MCF 10A (cell line): ENCODE data around the gene SLC10A7. TPM values are rescaled to one million over a fixed set of nuclear protein-coding genes. Genes with fewer than 3 reads are reported as not detected.

Experiments
- BruUV-seq: library from RNA; stranded (reverse); fragments of 400-500 nt; replicated peaks from 2 replicates; lab custom pipeline; 2021; lab: Mats Ljungman, UMichigan
- CTCF ChIA-PET: fragments of 300-600 bp; sonication (Branson Sonifier 250); formaldehyde crosslinking; extraction: SDS; loops from one replicate; lab custom pipeline; 2021; ENCODE audit warnings: antibody characterized with exemption, inconsistent platforms; lab: Yijun Ruan, JAX
- POLR2A ChIA-PET: fragments of 300-600, 350-650 bp; sonication (Branson Sonifier 250); formaldehyde crosslinking; extraction: SDS; loops from one replicate; lab custom pipeline; 2020; ENCODE audit warnings: antibody characterized with exemption, inconsistent platforms; lab: Yijun Ruan, JAX
- DNase-seq: peaks from one replicate; pipeline ENCODE4 v3.0.0-alpha.2; 2018; ENCODE audit not compliant: unreplicated experiment
- H3K27ac Mint-ChIP-seq: one replicate; pipeline ENCODE4 v1.8.0; 2022; ENCODE audit warnings: mild to moderate bottlenecking, low read depth, mixed read lengths; ENCODE audit not compliant: unreplicated experiment
- H3K27me3 Mint-ChIP-seq: one replicate; pipeline ENCODE4 v1.8.0; 2022; ENCODE audit warnings: mixed read lengths; ENCODE audit not compliant: insufficient read depth, unreplicated experiment
- H3K36me3 Mint-ChIP-seq: one replicate; pipeline ENCODE4 v1.8.0; 2022; ENCODE audit warnings: mild to moderate bottlenecking, moderate library complexity, mixed read lengths; ENCODE audit not compliant: insufficient read depth, unreplicated experiment
- H3K4me1 Mint-ChIP-seq: one replicate; pipeline ENCODE4 v1.8.0; 2022; ENCODE audit warnings: mixed read lengths; ENCODE audit not compliant: insufficient read depth, unreplicated experiment
- H3K4me3 Mint-ChIP-seq: one replicate; pipeline ENCODE4 v1.8.0; 2022; ENCODE audit warnings: mild to moderate bottlenecking, moderate library complexity, mixed read lengths; ENCODE audit not compliant: unreplicated experiment
- H3K9me3 Mint-ChIP-seq: one replicate; pipeline ENCODE4 v1.8.0; 2022; ENCODE audit warnings: mixed read lengths; ENCODE audit not compliant: unreplicated experiment
- CTCF ChIP-seq: fragments of 200-600 bp; IDR thresholded peaks from one replicate; pipeline ENCODE4 v1.8.0; 2022; ENCODE audit warnings: antibody characterized with exemption, mild to moderate bottlenecking; ENCODE audit not compliant: unreplicated experiment
- intact Hi-C: fragments of 100-400 bp; cut with micrococcal nuclease; formaldehyde crosslinking; loops from 2 replicates; pipeline ENCODE4 v1.14.1; 2022
- total RNA-seq: library from RNA; stranded (reverse); gene quantifications from 2 replicates; pipeline ENCODE4 v1.2.3, GENCODE V29; 2022

Gene SLC10A7
- total RNA-seq, 1 experiment from 2014 or later: 23.0 TPM

- intact Hi-C loops: no loop called here
- no peak overlapping the region for H3K4me3 Mint-ChIP-seq
- peak; percentile 14 for DNase-seq
- POLR2A ChIA-PET: interaction anchor here (0.6 kb wide), 1 partner anchor 341 kb away, joined by 3 read pairs; no protein-coding TSS in a partner anchor
- H3K27me3 Mint-ChIP-seq: no peaks in the 10 kb centered on the region
- no TSS peak for BruUV-seq
- peaks cover 6% of the 10 kb centered on the region for H3K4me1 Mint-ChIP-seq
- no peaks in the 10 kb centered on the region for H3K9me3 Mint-ChIP-seq
- CTCF ChIA-PET: interaction anchor here (0.7 kb wide), 1 partner anchor 22 kb away, joined by 3 read pairs; no protein-coding TSS in a partner anchor
- H3K27ac Mint-ChIP-seq: no peak overlapping the region
- no peak for TF ChIP-seq CTCF
- H3K36me3 Mint-ChIP-seq: no peaks in the 10 kb centered on the region
Observed at GRCh38 chr4:146436423-146437162, 85.1 kb downstream of the SLC10A7 start.

GRCh38 chr4:146435962-146436361, 85.8 kb downstream of the SLC10A7 start:
- Mint-ChIP-seq H3K4me3 (no peak overlapping the region), H3K36me3 (no peaks in the 10 kb centered on the region), H3K9me3 (no peaks in the 10 kb centered on the region), H3K27ac (no peak overlapping the region), H3K27me3 (no peaks in the 10 kb centered on the region), H3K4me1 (peaks cover 6% of the 10 kb centered on the region)
- POLR2A ChIA-PET: interaction anchor here (0.6 kb wide), 1 partner anchor 341 kb away, joined by 3 read pairs; no protein-coding TSS in a partner anchor
- intact Hi-C loops: no loop called here
- no TSS peak for BruUV-seq
- no peak for DNase-seq
- CTCF ChIA-PET: no interaction called here
- TF ChIP-seq CTCF: no peak

GRCh38 chr4:146432065-146432464, 89.7 kb downstream of the SLC10A7 start:
- H3K27me3 Mint-ChIP-seq: no peaks in the 10 kb centered on the region
- no peaks in the 10 kb centered on the region for H3K36me3 Mint-ChIP-seq
- H3K9me3 Mint-ChIP-seq: no peaks in the 10 kb centered on the region
- intact Hi-C loops: no loop called here
- BruUV-seq: no TSS peak
- POLR2A ChIA-PET: no interaction called here
- no peak overlapping the region for H3K4me3 Mint-ChIP-seq
- CTCF ChIA-PET: interaction anchor here (0.7 kb wide), 1 partner anchor 93 kb away, joined by 3 read pairs; no protein-coding TSS in a partner anchor
- H3K27ac Mint-ChIP-seq: no peak overlapping the region
- peaks cover 5% of the 10 kb centered on the region for H3K4me1 Mint-ChIP-seq
- no peak for DNase-seq
- no peak for TF ChIP-seq CTCF

- no peak for DNase-seq
- ChIA-PET POLR2A (interaction anchor here (2.1 kb wide), 1 partner anchor 10 kb away, joined by 7 read pairs; no protein-coding TSS in a partner anchor), CTCF (interaction anchor here (0.6 kb wide), 1 partner anchor 67 kb away, joined by 4 read pairs; no protein-coding TSS in a partner anchor)
- no peak for TF ChIP-seq CTCF
- Mint-ChIP-seq H3K27me3 (no peaks in the 10 kb centered on the region), H3K4me3 (no peak overlapping the region), H3K4me1 (no peaks in the 10 kb centered on the region), H3K27ac (no peak overlapping the region), H3K36me3 (no peaks in the 10 kb centered on the region), H3K9me3 (no peaks in the 10 kb centered on the region)
- intact Hi-C loops: no loop called here
- BruUV-seq: no TSS peak
Observed at GRCh38 chr4:146428298-146428697, 93.4 kb downstream of the SLC10A7 start.
